Stimulated activated CD4-positive, alpha-beta T cell treated with anti-CD3 and anti-CD28 coated beads, Interleukin-15, amount 100 ng/mL, for 24 hours (primary cell): ENCODE results near the gene ST6GALNAC4.

Experiments
- DNase-seq: peaks from one replicate; pipeline ENCODE4 v3.0.0-alpha.2; 2020

Gene ST6GALNAC4

DNA sequence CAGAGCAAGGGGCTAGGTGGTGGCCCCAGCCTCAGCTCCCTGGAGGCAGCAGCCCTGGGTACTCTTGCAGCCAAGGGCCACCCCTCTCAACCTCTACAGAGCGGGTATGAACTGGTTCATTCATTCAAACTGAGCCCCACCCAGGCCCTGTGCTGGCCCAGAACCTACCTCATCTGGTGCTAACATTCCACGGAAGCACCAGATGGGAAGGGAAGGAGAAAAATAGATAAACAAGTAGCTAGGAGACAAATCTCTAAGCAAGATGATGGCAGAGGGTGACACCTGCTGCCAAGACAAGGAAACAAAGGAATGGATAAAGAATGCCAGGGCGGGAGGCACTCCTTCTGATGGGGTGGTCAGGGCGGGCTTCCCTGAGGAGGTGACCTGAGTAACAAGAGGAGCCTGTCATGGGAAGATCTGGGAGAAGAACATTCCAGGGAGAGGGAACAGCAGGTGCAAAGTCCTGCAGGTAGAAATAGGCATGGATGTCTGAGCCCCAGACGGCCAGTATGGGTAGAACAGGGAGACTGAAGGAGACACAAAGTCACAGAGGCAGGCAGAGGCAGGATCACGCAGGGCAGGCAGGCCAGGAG, 6.1 kb downstream of the ST6GALNAC4 start:
- no peak for DNase-seq

DNA sequence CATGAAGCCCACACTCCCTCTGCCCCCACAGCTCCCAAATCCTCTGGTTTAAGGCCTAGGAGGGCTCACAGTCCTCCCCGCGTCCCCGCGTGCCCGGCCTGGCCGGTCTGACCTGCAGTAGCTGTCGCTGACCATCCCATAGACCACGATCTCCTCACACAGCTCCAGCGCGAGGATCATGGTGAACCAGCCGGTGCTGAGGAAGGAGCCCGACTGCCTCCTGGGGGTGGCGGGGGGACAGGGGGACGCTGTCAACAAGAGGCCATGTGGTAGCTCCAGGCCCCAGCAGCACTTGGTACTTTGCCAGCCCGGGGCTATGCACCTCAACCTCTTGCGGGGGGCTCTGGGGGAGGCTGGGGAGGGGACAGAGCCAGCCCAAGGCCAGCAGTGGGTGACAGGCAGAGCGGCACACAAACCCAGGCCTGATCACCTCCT, 7.0 kb downstream of the ST6GALNAC4 start:
- no peak for DNase-seq

DNA sequence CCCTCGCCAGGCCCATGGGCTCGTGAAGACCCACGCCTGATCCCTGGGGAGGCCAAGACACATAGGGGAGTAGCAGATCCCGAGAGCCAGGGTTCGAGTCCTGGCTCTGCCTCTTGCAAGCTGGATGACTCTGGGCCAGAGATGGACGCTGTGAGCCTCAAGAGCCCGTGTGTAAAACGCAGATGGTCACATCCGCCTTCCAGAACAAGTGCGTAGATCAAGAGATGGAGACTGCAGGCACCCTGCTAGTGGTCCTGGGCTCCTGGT, 8.2 kb downstream of the ST6GALNAC4 start:
- no peak for DNase-seq

DNA sequence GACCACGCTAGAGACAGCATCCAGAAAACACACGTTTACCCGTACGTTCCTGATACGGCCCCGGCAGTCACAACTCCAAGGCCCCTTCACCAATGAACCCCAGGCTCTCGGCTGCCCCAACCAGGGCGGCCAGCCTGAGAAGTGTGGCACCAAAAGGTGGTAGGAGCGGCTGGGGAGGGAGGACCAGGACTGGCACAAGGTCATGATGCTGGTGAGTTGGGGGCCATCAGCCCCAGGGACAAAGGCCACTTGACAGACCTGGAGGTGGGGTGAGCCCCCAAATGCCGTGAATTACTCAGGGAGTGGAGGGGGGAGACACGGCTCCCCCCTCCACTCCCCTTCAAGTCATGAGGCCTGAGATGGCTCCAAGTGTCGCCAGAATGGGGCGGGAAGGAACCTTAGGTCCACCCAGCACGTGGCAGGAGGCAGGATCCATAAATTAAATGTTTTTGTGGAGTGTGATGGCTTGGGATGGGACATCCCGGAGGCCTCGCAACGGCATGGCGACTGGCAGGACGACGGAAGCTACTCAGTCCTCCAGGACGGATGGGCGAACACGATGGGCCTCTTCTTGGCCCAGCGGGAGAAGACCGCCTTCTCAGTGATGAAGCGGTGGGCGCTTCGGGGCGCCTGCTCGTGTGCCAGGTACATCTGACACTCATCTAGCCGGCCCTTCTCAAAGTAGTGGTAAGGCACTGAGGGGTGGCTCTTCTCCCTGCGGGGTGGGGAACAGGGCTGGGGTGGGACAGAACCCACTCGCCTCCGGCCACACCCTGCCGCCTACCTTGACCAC, 8.8 kb downstream of the ST6GALNAC4 start:
- no peak for DNase-seq

DNA sequence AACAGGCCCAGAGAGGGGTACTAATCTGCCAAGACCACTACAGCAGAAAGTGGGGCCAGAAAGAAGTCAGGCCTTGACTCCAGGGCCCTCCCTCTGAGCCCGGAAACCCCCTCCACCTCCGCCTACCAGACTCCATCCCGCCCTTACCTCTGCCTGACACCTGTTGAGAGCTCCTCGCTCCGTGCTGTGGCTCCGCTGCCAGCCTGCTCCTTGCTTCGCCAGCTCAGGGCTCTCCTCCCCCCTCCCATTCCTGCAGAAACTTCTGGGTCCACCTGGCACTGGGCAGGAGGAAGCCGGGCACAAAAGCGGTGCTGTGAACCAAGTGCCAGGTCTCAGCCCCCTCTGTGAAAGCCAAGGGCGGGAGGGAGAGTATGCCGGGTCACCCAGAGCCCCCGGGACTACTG, 11.1 kb downstream of the ST6GALNAC4 start:
- peak; percentile 65 for DNase-seq

DNA sequence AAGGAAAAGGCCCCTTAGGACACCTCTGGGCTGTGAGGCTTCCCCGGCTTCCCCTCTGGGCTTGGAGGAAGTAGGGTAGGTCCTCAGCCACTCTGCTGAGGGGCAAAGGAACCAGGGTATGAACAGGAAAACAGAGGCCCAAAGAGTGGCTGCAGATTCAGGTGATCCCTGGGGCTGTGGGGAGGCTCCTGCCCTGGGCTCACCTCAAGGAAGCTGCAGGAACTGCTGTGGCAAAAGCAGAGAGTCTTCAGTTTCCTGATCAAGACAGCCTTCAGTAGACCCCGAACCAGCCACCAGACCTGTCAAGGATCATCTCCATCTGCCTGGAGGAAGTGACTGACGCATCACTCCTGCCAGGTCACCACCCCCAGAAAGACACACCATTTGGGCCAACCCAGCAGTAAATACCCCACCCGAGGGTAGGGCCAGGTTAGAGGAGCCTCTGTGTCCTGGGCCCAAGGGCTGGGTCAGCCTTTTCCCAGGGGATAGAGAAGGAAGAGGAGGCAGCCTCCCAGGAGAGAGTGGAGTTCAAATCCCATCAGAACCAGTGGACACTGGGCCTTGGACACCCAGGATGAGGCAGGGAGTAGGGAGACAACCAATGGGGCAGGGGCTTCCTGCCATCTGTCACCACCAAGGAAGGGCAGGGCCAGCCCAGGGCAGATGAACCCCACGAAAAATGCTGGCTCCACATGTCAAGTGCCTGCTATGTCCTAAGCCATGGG, 11.7 kb downstream of the ST6GALNAC4 start:
- peak; percentile 67 for DNase-seq

DNA sequence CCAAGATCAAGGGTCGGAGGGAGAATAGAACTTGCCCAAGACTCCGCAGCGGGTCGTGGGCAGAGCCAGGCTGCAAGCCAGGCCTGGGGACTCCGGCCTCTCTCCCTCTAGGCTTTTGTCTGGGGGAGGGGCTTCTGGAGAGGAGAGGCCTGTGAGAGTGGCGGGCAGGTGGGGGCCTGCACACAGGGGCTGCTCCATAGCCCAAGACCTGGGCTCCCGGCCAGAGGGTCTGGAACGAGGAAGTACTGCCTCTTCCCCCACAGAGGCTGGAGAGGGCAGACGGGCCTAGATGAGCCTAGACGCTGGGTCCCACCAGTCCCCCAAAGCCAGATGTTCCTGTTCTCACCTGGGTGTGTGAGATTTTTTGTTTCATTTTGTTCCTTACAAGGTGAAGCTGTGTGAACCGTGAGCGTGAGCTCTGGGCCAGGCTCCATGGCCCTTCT, 12.3 kb downstream of the ST6GALNAC4 start:
- DNase-seq = peak; percentile 35

DNA sequence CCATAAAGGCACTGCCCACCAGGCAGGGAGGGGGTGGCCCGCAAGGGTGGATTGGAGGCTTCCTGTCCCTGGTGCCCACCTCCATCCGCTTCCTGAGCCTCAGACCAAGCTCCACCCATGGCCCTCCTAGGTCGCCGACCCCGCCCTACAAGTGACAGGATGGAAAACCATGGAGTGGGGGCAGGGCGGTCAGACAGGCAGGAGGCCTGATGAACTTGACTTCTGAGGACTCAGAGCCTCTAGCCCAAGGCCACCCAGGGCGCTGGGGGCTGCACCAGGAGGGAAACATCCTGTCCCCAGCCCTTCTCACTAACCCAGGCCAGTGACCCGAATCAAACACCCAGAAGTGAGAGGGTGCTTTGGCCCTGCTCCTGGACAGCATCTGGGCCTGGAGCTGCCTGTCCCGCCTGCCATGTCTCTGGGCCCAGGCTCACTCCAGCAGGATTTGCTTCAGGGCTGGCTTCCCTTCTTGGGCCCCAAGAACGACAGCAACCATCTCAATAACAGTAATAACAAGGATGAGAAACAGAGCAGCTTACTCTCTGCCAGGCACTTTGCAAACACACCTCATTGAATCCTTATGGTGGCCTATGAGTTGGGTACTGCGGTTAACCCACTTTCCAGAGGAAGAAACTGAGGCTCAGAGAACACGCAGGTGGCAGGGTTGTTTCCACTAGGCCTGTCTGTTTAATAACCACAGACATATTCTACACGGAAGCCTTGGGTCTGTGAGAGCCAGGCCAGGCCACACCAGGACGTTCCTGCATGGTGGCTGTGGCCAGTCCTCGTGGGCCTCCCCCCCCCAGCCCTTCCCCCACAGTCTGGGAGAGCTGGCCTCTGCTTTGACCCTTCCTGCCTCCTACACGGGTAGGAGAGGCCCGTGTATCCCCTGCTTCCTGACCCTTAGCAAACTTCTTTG, 13.0 kb downstream of the ST6GALNAC4 start:
- peak; percentile 93 for DNase-seq

DNA sequence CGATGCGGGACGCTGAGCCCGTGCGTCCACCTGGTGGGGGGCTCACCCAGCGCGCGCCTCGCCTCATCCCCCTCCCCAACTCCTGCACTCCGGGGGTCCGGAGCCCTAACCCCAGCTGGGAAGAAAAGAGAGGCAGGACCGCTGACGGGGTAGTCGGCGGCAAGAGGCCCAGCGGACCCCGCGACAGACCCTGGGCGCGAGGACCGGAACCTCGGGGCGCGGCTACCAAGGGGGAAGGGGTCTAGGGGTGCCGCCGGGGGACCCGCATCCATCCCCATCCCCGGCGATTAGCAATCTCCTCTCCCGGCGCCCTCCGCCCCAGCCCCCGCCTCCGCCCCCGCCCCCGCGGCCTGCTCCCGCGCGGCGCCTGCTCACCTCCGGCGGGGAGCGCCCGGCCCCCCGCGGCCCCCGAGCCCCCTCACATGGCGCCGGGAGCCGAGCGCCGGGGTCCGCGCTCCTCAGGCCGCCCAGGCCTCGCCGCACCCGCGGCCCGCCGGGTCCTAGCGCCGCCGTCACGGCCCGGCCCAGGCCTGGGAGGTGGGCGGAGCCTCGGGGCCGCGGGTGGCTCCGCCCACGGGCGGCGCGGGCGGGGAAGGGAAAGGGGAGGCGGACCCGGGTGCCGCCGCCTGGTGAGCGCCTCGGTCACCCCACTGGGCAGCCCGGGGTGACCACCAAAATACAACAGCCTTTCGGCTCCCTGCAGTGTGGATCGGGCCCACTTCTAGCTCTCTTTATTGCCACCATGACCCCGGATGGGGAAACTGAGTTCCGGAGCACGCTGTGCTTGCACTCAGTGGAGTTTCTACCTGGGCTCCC, 17.5 kb downstream of the ST6GALNAC4 start, which contains the start of gene ST6GALNAC6:
TSS of gene ST6GALNAC6 (minus strand) at position 476 of the 816 bp plus-strand sequence. CDS start 1,622 bp downstream, outside the sequence.
- DNase-seq = peak; percentile 82

DNA sequence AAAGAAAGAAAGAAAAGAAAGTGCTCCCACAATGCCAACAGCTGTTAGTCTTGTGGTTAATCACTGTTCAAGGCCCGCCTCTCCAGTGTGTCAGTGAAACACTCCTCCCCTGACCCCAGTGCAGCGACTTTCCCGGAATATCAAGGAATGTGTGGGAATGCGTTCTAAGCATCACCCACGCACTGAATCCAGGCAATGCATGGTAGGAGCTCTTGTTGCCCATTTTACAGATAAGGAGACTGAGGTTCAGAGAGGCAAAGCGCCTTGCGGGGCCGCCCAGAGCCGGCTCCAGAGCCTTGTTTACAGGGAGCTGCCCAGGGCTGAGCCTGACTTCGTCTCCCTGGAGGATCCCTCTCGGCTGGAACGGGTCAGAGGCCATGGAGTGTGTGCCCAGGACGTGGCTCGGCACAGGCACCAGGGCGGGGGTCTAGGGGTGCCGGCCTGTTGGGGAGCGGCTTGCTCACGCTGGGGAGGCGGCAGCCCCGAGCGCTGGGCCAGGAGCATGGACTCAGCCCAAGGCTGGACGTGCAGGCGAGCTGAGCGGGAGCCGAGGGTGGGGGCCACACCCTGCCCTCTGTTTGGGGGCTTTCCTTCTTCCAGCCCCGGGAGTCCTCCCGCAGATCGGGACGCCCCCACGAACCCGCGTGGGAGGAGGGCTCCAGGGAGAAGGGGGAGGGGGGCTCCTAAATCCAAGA, 18.3 kb downstream of the ST6GALNAC4 start:
- DNase-seq = peak; percentile 31

DNA sequence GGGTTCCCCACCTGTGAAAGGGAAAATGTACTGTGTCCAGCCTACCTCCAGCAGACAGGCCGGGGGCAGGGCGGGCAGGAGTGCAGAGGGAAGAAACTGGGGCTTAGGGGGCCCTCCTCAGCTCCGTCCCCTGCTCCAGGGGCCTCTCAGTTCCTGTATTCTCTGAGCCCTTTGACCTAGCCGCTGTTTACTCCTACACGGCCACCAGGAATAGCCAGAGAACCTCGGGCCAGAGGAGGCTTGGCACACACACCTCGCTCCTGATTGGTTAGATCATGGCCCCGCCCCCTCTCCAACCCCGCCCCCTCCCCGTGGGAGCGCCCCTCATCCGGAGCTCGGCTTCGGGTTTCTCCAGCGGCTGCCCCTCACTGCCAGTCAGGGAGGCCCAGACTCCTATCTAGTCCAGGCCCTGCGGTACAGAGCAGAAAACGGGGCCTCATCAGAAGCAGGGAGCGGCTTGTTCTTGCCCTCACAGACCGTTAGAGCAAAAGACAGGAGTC, 19.6 kb downstream of the ST6GALNAC4 start:
- peak; percentile 47 for DNase-seq

DNA sequence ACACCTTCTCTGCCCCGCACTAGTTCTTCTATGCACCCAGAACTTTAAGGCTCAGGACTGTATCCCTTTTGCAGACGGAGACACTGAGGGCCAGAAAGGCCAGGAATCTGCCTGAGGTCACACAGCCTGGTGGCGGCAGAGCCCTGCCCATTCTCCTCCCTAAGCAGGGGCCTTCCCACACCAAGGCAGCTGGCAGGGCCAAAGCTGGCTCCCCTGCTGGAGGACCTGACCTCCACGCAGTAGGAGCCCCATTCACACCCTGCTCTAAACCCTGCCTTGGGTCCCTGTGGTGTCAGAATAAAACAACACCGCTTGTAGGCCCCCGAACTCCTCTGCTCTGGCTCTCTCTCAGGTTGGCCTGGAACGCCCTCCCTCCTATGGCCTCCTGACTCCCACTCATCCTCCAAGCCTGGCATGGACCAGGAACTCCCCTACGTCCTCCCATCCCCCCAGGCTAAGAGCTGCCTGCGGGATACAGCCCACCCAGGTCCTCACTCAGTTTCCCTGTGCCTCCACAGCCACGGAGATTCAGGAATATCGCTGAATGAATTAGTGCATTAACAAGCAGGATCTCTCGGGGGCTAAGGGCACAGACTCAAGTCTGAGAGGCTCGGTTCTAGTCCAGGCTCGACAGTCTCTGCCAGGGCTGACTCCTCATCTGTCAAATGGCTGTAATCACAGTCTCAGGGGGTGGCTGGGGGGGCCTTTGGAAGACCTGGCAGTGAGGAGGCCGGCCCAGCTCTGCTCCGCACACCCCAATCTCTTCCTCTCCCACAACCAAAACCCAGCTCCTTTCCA, 20.2 kb downstream of the ST6GALNAC4 start:
- no peak for DNase-seq

DNA sequence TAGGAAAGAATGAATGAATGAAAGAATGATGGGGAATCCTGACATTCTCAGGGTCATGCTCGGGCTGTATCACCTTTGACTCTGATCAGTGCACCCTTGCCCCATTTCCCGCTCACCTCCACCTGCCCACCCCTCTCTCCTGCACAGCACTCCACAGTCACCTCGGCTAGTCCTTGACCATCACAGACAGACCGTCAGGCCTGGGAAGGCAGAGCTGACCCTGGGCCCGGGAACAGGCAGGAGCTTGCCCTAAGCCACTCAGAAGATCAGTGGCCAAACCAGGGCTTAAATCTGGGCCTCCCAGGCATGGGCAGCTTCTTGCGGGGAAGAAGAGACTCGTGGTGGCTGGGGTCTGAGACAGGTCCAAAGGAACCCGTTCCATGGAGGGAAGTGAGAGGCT, 21.0 kb downstream of the ST6GALNAC4 start:
- no peak for DNase-seq

DNA sequence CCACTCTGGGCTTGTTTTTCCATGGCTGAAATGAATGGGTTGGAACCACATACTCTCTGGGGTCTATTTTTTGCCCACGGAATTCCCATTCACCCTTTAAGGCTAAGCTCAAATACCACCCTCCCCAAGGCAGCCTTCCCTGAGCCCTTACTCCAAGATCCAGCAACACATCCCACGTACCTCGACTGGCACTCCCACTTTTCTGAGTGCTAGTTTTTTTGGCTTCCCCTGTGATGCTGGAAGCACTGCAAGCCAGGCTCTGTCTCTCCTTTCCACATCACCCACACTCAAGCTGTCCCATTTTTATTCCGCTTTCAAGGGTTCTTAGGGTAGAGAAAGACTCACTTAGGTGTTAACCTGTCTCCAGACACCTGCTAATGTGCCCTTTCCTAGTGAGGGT, 23.4 kb downstream of the ST6GALNAC4 start:
- no peak for DNase-seq

DNA sequence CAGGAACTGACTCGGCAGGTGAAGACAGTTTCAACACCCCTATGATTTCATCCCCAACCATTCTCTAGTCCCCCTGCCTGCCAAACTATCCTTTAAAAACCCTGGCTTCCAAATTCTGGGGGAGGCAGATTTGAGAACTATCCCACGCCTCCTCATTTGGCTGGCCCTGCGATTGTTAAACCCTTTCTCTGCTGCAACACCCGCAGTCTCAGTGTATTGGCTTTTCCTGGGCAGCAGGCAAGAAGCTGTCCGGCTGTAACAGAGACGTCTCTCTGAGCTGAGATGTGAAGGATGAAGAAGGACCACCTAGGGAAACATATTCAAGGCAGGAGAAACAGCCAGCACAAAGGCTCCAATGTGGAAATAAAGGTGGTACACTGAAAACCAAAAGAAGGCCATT, 24.0 kb downstream of the ST6GALNAC4 start:
- no peak for DNase-seq

DNA sequence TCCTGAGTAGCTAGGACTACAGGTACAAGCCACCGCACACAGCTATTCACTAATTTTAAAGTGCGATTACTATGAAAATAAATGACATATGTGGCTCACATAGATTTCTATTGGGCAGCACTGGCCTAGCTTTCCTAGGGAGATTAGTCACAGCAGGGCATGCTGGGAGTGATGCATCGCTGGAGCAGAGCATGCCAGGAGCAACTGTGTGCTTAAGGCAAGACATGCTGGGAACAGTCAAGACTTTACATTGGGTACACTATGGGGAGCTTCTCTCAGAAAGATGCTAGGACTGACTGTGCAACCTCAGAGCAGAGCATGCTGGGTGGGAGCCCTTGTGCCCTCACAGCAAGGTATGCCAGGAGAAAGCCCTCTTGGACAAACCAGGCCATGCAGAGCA, 26.8 kb downstream of the ST6GALNAC4 start:
- DNase-seq = no peak

DNA sequence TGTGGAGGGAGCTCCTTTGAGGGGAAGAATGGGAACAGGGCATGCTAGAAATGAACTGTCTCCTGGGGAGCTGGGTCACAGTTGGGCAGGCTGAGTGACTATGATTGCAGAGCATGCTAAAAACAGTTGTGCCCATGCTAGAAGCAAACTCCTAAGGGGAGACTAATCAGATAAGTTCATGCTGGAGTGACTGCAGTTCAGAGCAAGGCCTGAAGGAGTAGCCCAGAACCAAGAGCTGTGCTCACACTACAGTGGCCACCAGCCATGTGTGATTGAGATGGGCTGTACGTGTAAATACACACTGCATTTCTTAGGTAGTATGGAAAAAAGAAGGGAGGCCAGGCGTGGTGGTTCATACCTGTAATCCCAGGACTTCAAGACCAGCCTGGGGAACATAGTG, 29.0 kb downstream of the ST6GALNAC4 start:
- DNase-seq = no peak

DNA sequence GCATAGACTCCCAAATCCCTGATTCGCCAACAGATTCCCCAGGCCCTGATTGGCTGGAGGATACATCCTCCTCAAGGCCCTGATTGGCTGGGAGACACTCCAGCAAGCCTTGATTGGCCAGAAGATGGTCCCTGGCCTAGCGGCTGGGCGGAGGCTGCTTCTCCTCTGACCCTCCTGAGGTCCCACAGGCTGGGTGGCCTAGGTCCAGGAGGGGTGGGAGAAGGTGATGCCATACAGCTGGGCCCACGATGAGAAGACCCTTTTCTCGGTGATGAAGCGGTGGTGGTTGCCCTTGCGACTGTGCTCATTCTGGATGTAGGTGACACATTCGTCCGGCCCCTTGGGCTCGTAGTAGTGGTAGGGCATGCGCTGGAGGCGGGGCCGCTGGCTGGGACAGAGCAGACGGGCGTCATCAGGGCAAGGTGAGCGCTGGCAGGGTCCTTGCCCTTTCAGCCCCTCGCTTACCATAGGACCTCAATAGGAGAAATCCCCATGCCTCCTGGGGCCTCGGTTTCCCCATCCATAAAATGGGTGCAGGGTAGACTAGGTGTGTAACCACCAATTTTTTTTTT, 30.4 kb downstream of the ST6GALNAC4 start:
- DNase-seq = no peak

DNA sequence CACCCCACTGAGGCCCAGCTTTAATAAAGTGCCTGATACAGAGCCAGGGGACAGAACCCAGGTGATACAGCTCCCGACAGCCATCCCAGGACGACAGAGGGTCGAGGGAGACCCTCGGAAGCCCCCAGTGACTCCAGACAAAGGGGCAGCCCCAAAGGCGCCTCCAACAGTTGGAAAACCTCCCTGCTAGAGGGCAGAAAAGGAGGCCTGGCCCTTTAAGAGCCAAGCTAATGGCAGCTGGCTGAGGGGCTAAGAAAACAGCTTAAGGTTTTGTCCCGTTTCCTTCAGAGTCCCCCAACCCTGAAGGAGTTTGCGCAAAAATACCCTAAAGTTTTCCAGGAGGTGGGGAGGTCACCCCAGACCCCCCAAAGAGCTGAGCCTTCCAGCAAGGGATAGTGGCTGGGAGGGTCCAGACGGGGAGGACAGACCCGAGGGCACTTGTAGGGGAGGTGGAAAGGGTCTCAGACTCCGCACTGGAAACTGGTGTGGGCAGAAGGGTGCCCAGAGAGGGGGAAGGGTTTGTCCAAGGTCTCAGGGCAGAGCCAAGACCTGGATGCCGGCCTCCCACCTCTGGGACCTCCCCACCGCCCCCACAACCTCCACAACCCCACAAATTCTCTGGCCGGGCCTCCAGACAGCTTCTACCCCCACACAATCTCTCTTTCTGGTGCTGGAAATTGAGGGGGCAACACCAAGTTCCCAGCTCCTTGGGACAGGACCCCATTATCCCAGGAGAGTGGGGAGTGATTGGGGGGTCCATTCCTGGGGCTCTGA, 31.1 kb downstream of the ST6GALNAC4 start:
- DNase-seq = no peak
